Esophagus (tissue), 2 donors: ENCODE results near the gene DENND2A. TPM values are rescaled to one million over a fixed set of nuclear protein-coding genes. Genes with fewer than 3 reads are reported as not detected.
"Not testable (repeated sequence)": the region's sequence is repeated elsewhere in the genome, so short reads cannot be mapped to it uniquely, and the experiment has no call there.

Experiments
- H3K27ac ChIP-seq, 2 donors: one replicate each; pipeline ENCODE4 v1.5.1; 2013; ENCODE audit warnings: low read depth in 2 of 2, mild to moderate bottlenecking in 2 of 2, inconsistent platforms in 1 of 2, low read length in 1 of 2, moderate library complexity in 1 of 2
- H3K27me3 ChIP-seq, 2 donors: one replicate each; pipeline ENCODE4 v1.6.1; 2013; ENCODE audit warnings: low read length in 2 of 2, control low read depth in 1 of 2, mild to moderate bottlenecking in 1 of 2; ENCODE audit not compliant: insufficient read depth in 2 of 2, control insufficient read depth in 1 of 2
- H3K36me3 ChIP-seq, 2 donors: one replicate each; pipeline ENCODE4 v1.6.1; 2013; ENCODE audit warnings: low read length in 1 of 2; ENCODE audit not compliant: control insufficient read depth in 2 of 2, insufficient read depth in 2 of 2
- H3K4me1 ChIP-seq, 2 donors: one replicate each; pipeline ENCODE4 v1.6.1; 2013; ENCODE audit warnings: low read length in 1 of 2; ENCODE audit not compliant: control insufficient read depth in 2 of 2, insufficient read depth in 2 of 2
- H3K4me3 ChIP-seq, 2 donors: one replicate each; pipeline ENCODE4 v1.5.1; 2013; ENCODE audit warnings: low read length in 2 of 2, mild to moderate bottlenecking in 2 of 2, low read depth in 1 of 2, moderate library complexity in 1 of 2
- H3K9me3 ChIP-seq, 2 donors: one replicate each; pipeline ENCODE4 v1.6.1; 2013; ENCODE audit warnings: mild to moderate bottlenecking in 2 of 2, low read depth in 1 of 2, low read length in 1 of 2, moderate library complexity in 1 of 2; ENCODE audit not compliant: control insufficient read depth in 2 of 2, insufficient read depth in 1 of 2
- WGBS, 2 donors: extraction: QIAGEN DNeasy Blood & Tissue Kit; methylation state at CpG; one replicate each; pipeline ENCODE4 v1.1.7; 2013; 5-methylcytosine and 5-hydroxymethylcytosine counted together
- polyA plus RNA-seq, 2 donors: library from polyadenylated mRNA; stranded (reverse); fragments of 200-250 nt; gene quantifications; one replicate each; pipeline ENCODE4 v1.2.3, GENCODE V29; 2013
- donor health status: healthy with polysubstance abuse.
- donor health status: Bipolar disorder and iron deficiency.

The DENND2A gene
- polyA plus RNA-seq, 2 donors: 1.2 to 1.5 TPM

- Histone ChIP-seq H3K27ac (no peak overlapping the region), H3K9me3 (no peaks in the 10 kb centered on the region), H3K27me3 (no peaks in the 10 kb centered on the region), H3K4me1 (no peaks in the 10 kb centered on the region), H3K4me3 (no peak overlapping the region), H3K36me3 (no peaks in the 10 kb centered on the region)
- 24 to 29% methylated on average over 9 of the region's 9 CpGs for WGBS, 2 donors
Measured at GRCh38 chr7:140512317-140513000, 128.2 kb downstream of the DENND2A start.

- H3K4me3 ChIP-seq: no peak overlapping the region
- no peak overlapping the region for H3K27ac ChIP-seq
- no peaks in the 10 kb centered on the region for H3K9me3 ChIP-seq
- 46 to 52% methylated on average over 5 of the region's 5 CpGs for WGBS, 2 donors
- H3K4me1 ChIP-seq: no peaks in the 10 kb centered on the region
- no peaks in the 10 kb centered on the region for H3K36me3 ChIP-seq
- no peaks in the 10 kb centered on the region for H3K27me3 ChIP-seq
Measured at GRCh38 chr7:140509789-140510188, 130.8 kb downstream of the DENND2A start.

- H3K4me1 ChIP-seq, H3K36me3 ChIP-seq, H3K9me3 ChIP-seq, H3K27ac ChIP-seq, H3K27me3 ChIP-seq, H3K4me3 ChIP-seq: not testable (repeated sequence)
- 76 to 83% methylated on average over 6 of the region's 6 CpGs for WGBS, 2 donors
Measured at GRCh38 chr7:140507556-140507955, 133.1 kb downstream of the DENND2A start.

- Histone ChIP-seq H3K4me1 (no peaks in the 10 kb centered on the region), H3K4me3 (no peak overlapping the region), H3K27ac (peak overlapping the region in 1 of 2 donors; percentile 34), H3K36me3 (no peaks in the 10 kb centered on the region), H3K9me3 (no peaks in the 10 kb centered on the region), H3K27me3 (no peaks in the 10 kb centered on the region)
- WGBS, 2 donors: 42 to 43% methylated on average over 5 of the region's 5 CpGs
Measured at GRCh38 chr7:140506788-140507464, 133.7 kb downstream of the DENND2A start.

- Histone ChIP-seq H3K27me3 (no peaks in the 10 kb centered on the region), H3K4me1 (no peaks in the 10 kb centered on the region), H3K36me3 (no peaks in the 10 kb centered on the region), H3K9me3 (no peaks in the 10 kb centered on the region), H3K4me3 (no peak overlapping the region), H3K27ac (no peak overlapping the region)
- 70 to 88% methylated on average over 5 of the region's 5 CpGs for WGBS, 2 donors
Measured at GRCh38 chr7:140501966-140502365, 138.6 kb downstream of the DENND2A start.

GRCh38 chr7:140497807-140498206, 142.8 kb downstream of the DENND2A start:
- not testable (repeated sequence) for H3K4me1 ChIP-seq, H3K4me3 ChIP-seq, H3K27me3 ChIP-seq, H3K36me3 ChIP-seq, H3K27ac ChIP-seq, H3K9me3 ChIP-seq
- 95 to 98% methylated on average over 7 of the region's 7 CpGs for WGBS, 2 donors

- WGBS, 2 donors: 73 to 74% methylated on average over 5 of the region's 5 CpGs
- no peak overlapping the region for H3K4me3 ChIP-seq
- no peaks in the 10 kb centered on the region for H3K27me3 ChIP-seq
- no peak overlapping the region for H3K27ac ChIP-seq
- no peaks in the 10 kb centered on the region for H3K4me1 ChIP-seq
- no peaks in the 10 kb centered on the region for H3K36me3 ChIP-seq
- no peaks in the 10 kb centered on the region for H3K9me3 ChIP-seq
Measured at GRCh38 chr7:140497241-140497769, 143.3 kb downstream of the DENND2A start.

- Histone ChIP-seq H3K27me3 (no peaks in the 10 kb centered on the region), H3K4me1 (no peaks in the 10 kb centered on the region), H3K9me3 (no peaks in the 10 kb centered on the region), H3K27ac (no peak overlapping the region), H3K4me3 (no peak overlapping the region), H3K36me3 (no peaks in the 10 kb centered on the region)
- WGBS, 2 donors: 89 to 94% methylated on average over 8 of the region's 9 CpGs
Measured at GRCh38 chr7:140495514-140496097, 145.0 kb downstream of the DENND2A start.

GRCh38 chr7:140494867-140495266, 145.7 kb downstream of the DENND2A start:
- H3K27me3 ChIP-seq: no peaks in the 10 kb centered on the region
- 81 to 87% methylated on average over 9 of the region's 9 CpGs for WGBS, 2 donors
- no peaks in the 10 kb centered on the region for H3K36me3 ChIP-seq
- no peak overlapping the region for H3K27ac ChIP-seq
- no peaks in the 10 kb centered on the region for H3K4me1 ChIP-seq
- H3K4me3 ChIP-seq: no peak overlapping the region
- H3K9me3 ChIP-seq: no peaks in the 10 kb centered on the region
